GM23338 (cell line): ENCODE results near the gene SORCS2. TPM values are rescaled to one million over a fixed set of nuclear protein-coding genes. Genes with fewer than 3 reads are reported as not detected.

Source experiments
- ATAC-seq: fragments of 200-7000 bp; cut with Tn5 transposase; 3 replicates; pipeline ENCODE4 v1.9.1; 2020
- DNase-seq: peaks from one replicate; pipeline ENCODE4 v3.0.0-alpha.2; 2015; ENCODE audit warnings: low spot score
- H2AFZ ChIP-seq: fragments of 200-600 bp; sonication (generic); 2 replicates; pipeline ENCODE4 v1.8.0; 2016; ENCODE audit warnings: antibody characterized with exemption, mild to moderate bottlenecking, moderate library complexity
- H3F3A ChIP-seq: fragments of 200-600 bp; sonication (generic); replicated peaks from 2 replicates; pipeline ENCODE4 v1.8.0; 2017; ENCODE audit warnings: antibody characterized with exemption, mixed run types, low read depth
- H3K27ac ChIP-seq: fragments of 200-600 bp; sonication (generic); 2 replicates; pipeline ENCODE4 v1.6.1; 2016; ENCODE audit warnings: low read depth
- H3K27me3 ChIP-seq: fragments of 200-600 bp; sonication (generic); 2 replicates; pipeline ENCODE4 v1.8.0; 2016; ENCODE audit warnings: mild to moderate bottlenecking, mixed run types, moderate library complexity; ENCODE audit not compliant: insufficient read depth
- H3K36me3 ChIP-seq: fragments of 200-600 bp; sonication (generic); 2 replicates; pipeline ENCODE4 v1.8.0; 2016; ENCODE audit warnings: mild to moderate bottlenecking; ENCODE audit not compliant: insufficient read depth
- H3K4me1 ChIP-seq: fragments of 200-600 bp; sonication (generic); 2 replicates; pipeline ENCODE4 v1.8.0; 2016; ENCODE audit warnings: mild to moderate bottlenecking, moderate library complexity; ENCODE audit not compliant: insufficient read depth
- H3K4me2 ChIP-seq: fragments of 200-600 bp; sonication (generic); 2 replicates; pipeline ENCODE4 v1.7.1; 2017; ENCODE audit warnings: mixed run types
- H3K4me3 ChIP-seq: fragments of 200-600 bp; sonication (generic); 2 replicates; pipeline ENCODE4 v1.6.1; 2016; ENCODE audit warnings: mixed run types
- H3K79me2 ChIP-seq: fragments of 200-600 bp; sonication (generic); replicated peaks from 2 replicates; pipeline ENCODE4 v1.8.0; 2017; ENCODE audit warnings: mild to moderate bottlenecking; ENCODE audit not compliant: insufficient read depth
- H3K9me2 ChIP-seq: fragments of 200-600 bp; sonication (generic); 2 replicates; pipeline ENCODE4 v1.8.0; 2017; ENCODE audit not compliant: insufficient read depth
- H4K20me1 ChIP-seq: fragments of 200-600 bp; sonication (generic); replicated peaks from 2 replicates; pipeline ENCODE4 v1.8.0; 2017; ENCODE audit warnings: mild to moderate bottlenecking; ENCODE audit not compliant: insufficient read depth
- H3K27ac Mint-ChIP-seq: 2 replicates; pipeline ENCODE4 v1.8.0; 2020; ENCODE audit warnings: inconsistent platforms, mild to moderate bottlenecking, moderate library complexity, mixed read lengths
- H3K27me3 Mint-ChIP-seq: 3 replicates; pipeline ENCODE4 v1.8.0; 2022; ENCODE audit warnings: low read depth, mild to moderate bottlenecking, moderate library complexity, mixed read lengths, inconsistent platforms; ENCODE audit not compliant: insufficient read depth, poor library complexity
- H3K36me3 Mint-ChIP-seq: 3 replicates; pipeline ENCODE4 v1.8.0; 2021; ENCODE audit warnings: low read depth, mild to moderate bottlenecking, inconsistent platforms, moderate library complexity, mixed read lengths
- H3K4me1 Mint-ChIP-seq: 3 replicates; pipeline ENCODE4 v1.8.0; 2020; ENCODE audit warnings: mild to moderate bottlenecking, inconsistent platforms, mixed read lengths
- H3K4me3 Mint-ChIP-seq: 3 replicates; pipeline ENCODE4 v1.8.0; 2021; ENCODE audit warnings: moderate library complexity, mild to moderate bottlenecking, inconsistent platforms, mixed read lengths
- H3K9me3 Mint-ChIP-seq: 3 replicates; pipeline ENCODE4 v1.8.0; 2020; ENCODE audit warnings: moderate library complexity, mild to moderate bottlenecking, inconsistent platforms, mixed read lengths
- CREB1 ChIP-seq: fragments of 250-450 bp; sonication (Bioruptor Pico); IDR thresholded peaks from 2 replicates; pipeline ENCODE4 v1.5.0; 2020; ENCODE audit warnings: low read depth, mild to moderate bottlenecking, moderate library complexity
- CTCF ChIP-seq, 2 experiments: fragments of 200-600 bp in 1 of 2; sonication (generic) in 1 of 2; conservative IDR thresholded peaks; 2 replicates each; pipeline versions ENCODE4 v1.5.1 to v1.6.1; 2016 to 2017; ENCODE audit warnings: antibody characterized with exemption in 2 of 2, low read depth in 2 of 2, mild to moderate bottlenecking in 2 of 2, moderate library complexity in 1 of 2
- EZH2 ChIP-seq: fragments of 200-600 bp; sonication (generic); IDR thresholded peaks from one replicate; pipeline ENCODE4 v1.8.0; 2017; ENCODE audit warnings: antibody characterized with exemption, mild to moderate bottlenecking, low read depth; ENCODE audit not compliant: unreplicated experiment
- EZH2phosphoT487 ChIP-seq: fragments of 200-600 bp; sonication (generic); IDR thresholded peaks from one replicate; pipeline ENCODE4 v1.8.1; 2018; ENCODE audit warnings: antibody characterized with exemption; ENCODE audit not compliant: unreplicated experiment
- JUNB ChIP-seq: IDR thresholded peaks from one replicate; pipeline ENCODE4 v1.6.1; 2016; ENCODE audit warnings: antibody characterized with exemption; ENCODE audit not compliant: unreplicated experiment
- NANOG ChIP-seq: IDR thresholded peaks from 2 replicates; pipeline ENCODE4 v1.6.1; 2016; ENCODE audit warnings: antibody characterized with exemption, borderline replicate concordance
- POLR2AphosphoS5 ChIP-seq: IDR thresholded peaks from 2 replicates; pipeline ENCODE4 v1.6.1; 2016; ENCODE audit warnings: antibody characterized with exemption, low read depth
- REST ChIP-seq: IDR thresholded peaks from one replicate; pipeline ENCODE4 v1.6.1; 2018; ENCODE audit warnings: antibody characterized with exemption; ENCODE audit not compliant: unreplicated experiment
- STAT1 ChIP-seq: IDR thresholded peaks from one replicate; pipeline ENCODE4 v1.6.1; 2016; ENCODE audit warnings: antibody characterized with exemption; ENCODE audit not compliant: unreplicated experiment
- ZNF114 ChIP-seq: fragments of 250-450 bp; sonication (Bioruptor Pico); IDR thresholded peaks from 2 replicates; pipeline ENCODE4 v1.5.0; 2020; ENCODE audit warnings: mild to moderate bottlenecking, moderate library complexity
- ZNF331 ChIP-seq: fragments of 250-450 bp; sonication (Bioruptor Pico); IDR thresholded peaks from 2 replicates; pipeline ENCODE4 v1.5.0; 2020; ENCODE audit warnings: low read depth, mild to moderate bottlenecking, moderate library complexity
- polyA plus RNA-seq: library from polyadenylated mRNA; unstranded; fragments of >200 nt; fragmentation: Nextera tagmentation; extraction: Ambion mirVana; gene quantifications from 2 replicates; pipeline ENCODE4 v1.2.1, GENCODE V29; 2016
- total RNA-seq: library from RNA; depleted of rRNA; stranded (reverse); fragments of >200 nt; shearing (Covaris generic); gene quantifications from 2 replicates; pipeline ENCODE4 v1.2.3, GENCODE V29; 2014
- TF ChIP-seq, protein P1 (sequence below): fragments of 250-450 bp; sonication (Bioruptor Pico); IDR thresholded peaks from 2 replicates; pipeline ENCODE4 v1.5.0; 2020; ENCODE audit warnings: mild to moderate bottlenecking, moderate library complexity

SORCS2 gene
- total and polyA plus RNA-seq, 2 experiments from 2014 or later: 0.47 to 2.4 TPM

- Histone ChIP-seq H3F3A (no peaks in the 10 kb centered on the region), H2AFZ (no peak overlapping the region), H3K36me3 (no peaks in the 10 kb centered on the region), H3K4me2 (no peak overlapping the region), H4K20me1 (no peaks in the 10 kb centered on the region), H3K9me2 (no peaks in the 10 kb centered on the region), H3K4me3 (no peak overlapping the region), H3K4me1 (no peaks in the 10 kb centered on the region), H3K27me3 (no peaks in the 10 kb centered on the region), H3K27ac (no peak overlapping the region), H3K79me2 (no peaks in the 10 kb centered on the region)
- peaks cover 5% of the 10 kb centered on the region for H3K4me1 Mint-ChIP-seq
- no peak for DNase-seq
- no peaks in the 10 kb centered on the region for H3K27me3 Mint-ChIP-seq
- ATAC-seq: no peak
- peaks cover 5% of the 10 kb centered on the region; the same call in 2 of the 3 replicates for H3K9me3 Mint-ChIP-seq
- H3K27ac Mint-ChIP-seq: no peak overlapping the region
- TF ChIP-seq NANOG (no peak), POLR2AphosphoS5 (no peak), EZH2phosphoT487 (no peak), EZH2 (no peak), JUNB (no peak), ZNF331 (no peak), STAT1 (no peak), CREB1 (CRISPR knock-in tag) (no peak), CTCF (conservative IDR thresholded peaks at IDR 0.05; ENCODE audit: low read depth in 2 of 2) (no peak), REST (no peak), ZNF114 (CRISPR knock-in tag) (no peak)
- TF ChIP-seq, protein P1, sequence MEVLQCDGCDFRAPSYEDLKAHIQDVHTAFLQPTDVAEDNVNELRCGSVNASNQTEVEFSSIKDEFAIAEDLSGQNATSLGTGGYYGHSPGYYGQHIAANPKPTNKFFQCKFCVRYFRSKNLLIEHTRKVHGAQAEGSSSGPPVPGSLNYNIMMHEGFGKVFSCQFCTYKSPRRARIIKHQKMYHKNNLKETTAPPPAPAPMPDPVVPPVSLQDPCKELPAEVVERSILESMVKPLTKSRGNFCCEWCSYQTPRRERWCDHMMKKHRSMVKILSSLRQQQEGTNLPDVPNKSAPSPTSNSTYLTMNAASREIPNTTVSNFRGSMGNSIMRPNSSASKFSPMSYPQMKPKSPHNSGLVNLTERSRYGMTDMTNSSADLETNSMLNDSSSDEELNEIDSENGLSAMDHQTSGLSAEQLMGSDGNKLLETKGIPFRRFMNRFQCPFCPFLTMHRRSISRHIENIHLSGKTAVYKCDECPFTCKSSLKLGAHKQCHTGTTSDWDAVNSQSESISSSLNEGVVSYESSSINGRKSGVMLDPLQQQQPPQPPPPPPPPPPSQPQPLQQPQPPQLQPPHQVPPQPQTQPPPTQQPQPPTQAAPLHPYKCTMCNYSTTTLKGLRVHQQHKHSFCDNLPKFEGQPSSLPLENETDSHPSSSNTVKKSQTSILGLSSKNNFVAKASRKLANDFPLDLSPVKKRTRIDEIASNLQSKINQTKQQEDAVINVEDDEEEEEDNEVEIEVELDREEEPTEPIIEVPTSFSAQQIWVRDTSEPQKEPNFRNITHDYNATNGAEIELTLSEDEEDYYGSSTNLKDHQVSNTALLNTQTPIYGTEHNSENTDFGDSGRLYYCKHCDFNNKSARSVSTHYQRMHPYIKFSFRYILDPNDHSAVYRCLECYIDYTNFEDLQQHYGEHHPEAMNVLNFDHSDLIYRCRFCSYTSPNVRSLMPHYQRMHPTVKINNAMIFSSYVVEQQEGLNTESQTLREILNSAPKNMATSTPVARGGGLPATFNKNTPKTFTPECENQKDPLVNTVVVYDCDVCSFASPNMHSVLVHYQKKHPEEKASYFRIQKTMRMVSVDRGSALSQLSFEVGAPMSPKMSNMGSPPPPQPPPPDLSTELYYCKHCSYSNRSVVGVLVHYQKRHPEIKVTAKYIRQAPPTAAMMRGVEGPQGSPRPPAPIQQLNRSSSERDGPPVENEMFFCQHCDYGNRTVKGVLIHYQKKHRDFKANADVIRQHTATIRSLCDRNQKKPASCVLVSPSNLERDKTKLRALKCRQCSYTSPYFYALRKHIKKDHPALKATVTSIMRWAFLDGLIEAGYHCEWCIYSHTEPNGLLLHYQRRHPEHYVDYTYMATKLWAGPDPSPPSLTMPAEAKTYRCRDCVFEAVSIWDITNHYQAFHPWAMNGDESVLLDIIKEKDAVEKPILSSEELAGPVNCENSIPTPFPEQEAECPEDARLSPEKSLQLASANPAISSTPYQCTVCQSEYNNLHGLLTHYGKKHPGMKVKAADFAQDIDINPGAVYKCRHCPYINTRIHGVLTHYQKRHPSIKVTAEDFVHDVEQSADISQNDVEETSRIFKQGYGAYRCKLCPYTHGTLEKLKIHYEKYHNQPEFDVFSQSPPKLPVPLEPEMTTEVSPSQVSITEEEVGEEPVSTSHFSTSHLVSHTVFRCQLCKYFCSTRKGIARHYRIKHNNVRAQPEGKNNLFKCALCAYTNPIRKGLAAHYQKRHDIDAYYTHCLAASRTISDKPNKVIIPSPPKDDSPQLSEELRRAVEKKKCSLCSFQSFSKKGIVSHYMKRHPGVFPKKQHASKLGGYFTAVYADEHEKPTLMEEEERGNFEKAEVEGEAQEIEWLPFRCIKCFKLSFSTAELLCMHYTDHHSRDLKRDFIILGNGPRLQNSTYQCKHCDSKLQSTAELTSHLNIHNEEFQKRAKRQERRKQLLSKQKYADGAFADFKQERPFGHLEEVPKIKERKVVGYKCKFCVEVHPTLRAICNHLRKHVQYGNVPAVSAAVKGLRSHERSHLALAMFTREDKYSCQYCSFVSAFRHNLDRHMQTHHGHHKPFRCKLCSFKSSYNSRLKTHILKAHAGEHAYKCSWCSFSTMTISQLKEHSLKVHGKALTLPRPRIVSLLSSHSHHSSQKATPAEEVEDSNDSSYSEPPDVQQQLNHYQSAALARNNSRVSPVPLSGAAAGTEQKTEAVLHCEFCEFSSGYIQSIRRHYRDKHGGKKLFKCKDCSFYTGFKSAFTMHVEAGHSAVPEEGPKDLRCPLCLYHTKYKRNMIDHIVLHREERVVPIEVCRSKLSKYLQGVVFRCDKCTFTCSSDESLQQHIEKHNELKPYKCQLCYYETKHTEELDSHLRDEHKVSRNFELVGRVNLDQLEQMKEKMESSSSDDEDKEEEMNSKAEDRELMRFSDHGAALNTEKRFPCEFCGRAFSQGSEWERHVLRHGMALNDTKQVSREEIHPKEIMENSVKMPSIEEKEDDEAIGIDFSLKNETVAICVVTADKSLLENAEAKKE (CRISPR knock-in tag): no peak
- no peaks in the 10 kb centered on the region; the same call in 2 of the 3 replicates for H3K36me3 Mint-ChIP-seq
- H3K4me3 Mint-ChIP-seq: no peak overlapping the region
Measured at GRCh38 chr4:7262134-7262533, 69.8 kb downstream of the SORCS2 start.
